Mammary epithelial cell (primary cell): ENCODE measurements around the gene CHST5.
"Not testable (repeated sequence)": the region's sequence is repeated elsewhere in the genome, so short reads cannot be mapped to it uniquely, and the experiment has no call there.

Experiments
- CTCF ChIP-seq, 2 donors: IDR thresholded peaks in 1 of 2; conservative IDR thresholded peaks in 1 of 2; 2 replicates each; pipeline ENCODE4 v1.5.1; 2011 to 2012; ENCODE audit warnings: inconsistent platforms in 2 of 2, low read length in 2 of 2, mild to moderate bottlenecking in 2 of 2, control low read depth in 1 of 2, low read depth in 1 of 2; ENCODE audit not compliant: insufficient read depth in 1 of 2; ENCODE audit errors: extremely low read depth in 1 of 2
- EZH2 ChIP-seq: IDR thresholded peaks from 2 replicates; pipeline ENCODE4 v1.6.1; 2012; ENCODE audit warnings: low read length, inconsistent platforms, borderline replicate concordance

- TF ChIP-seq CTCF (conservative IDR thresholded peaks at IDR 0.05 in 1 of 2, IDR thresholded peaks at IDR 0.05 in 1 of 2; ENCODE audit: extremely low read depth in 1 of 2, insufficient read depth in 1 of 2, low read depth in 1 of 2, low read length in 2 of 2); EZH2: not testable (repeated sequence)
Measured at GRCh38 chr16:75516189-75516966, 19.5 kb downstream of the CHST5 start.
